Measurements from ENCODE around the gene PSMB5. TPM values are rescaled to one million over a fixed set of nuclear protein-coding genes. Genes with fewer than 3 reads are reported as not detected.

Gene PSMB5
- total and polyA plus RNA-seq, 9 of the 15 experiments (the other 6 are each of a cell fraction or from before 2014, with no cell fraction given) = 198 to 1,870 (median 269) TPM

- WGBS (ENCODE audit: insufficient coverage, low coverage, missing lambda C conversion rate) = 93% methylated on average over 20 of the region's 23 CpGs
- Histone ChIP-seq H3K9me3 (replicated peaks; ENCODE audit: control insufficient read depth, insufficient read depth, low read depth, low read length) (no peaks in the 10 kb centered on the region), H3K9me1 (ENCODE audit: control insufficient read depth, insufficient read depth, low read length) (peaks cover 5% of the 10 kb centered on the region), H4K20me1 (replicated peaks; ENCODE audit: control insufficient read depth, insufficient read depth, low read length) (peaks cover 14% of the 10 kb centered on the region; the same call in 1 of the 2 replicates), H3K4me2 (ENCODE audit: insufficient read depth, low read length) (no peak overlapping the region), H3K4me3 (no peak overlapping the region), H3K79me2 (ENCODE audit: control insufficient read depth, insufficient read depth, low read length) (peaks cover 65% of the 10 kb centered on the region), H2AFZ (ENCODE audit: low read depth, low read length) (no peak overlapping the region), H3K36me3 (ENCODE audit: control insufficient read depth, insufficient read depth, low read length) (peaks cover 83% of the 10 kb centered on the region), H3K27ac (ENCODE audit: extremely low read depth, low read depth, low read length) (no peak overlapping the region), H3K27me3 (ENCODE audit: control insufficient read depth in 2 of 2, insufficient read depth in 2 of 2, low read length in 2 of 2) (no peaks in the 10 kb centered on the region), H3K9ac (ENCODE audit: insufficient read depth in 1 of 2, low read depth in 2 of 2, low read length in 2 of 2) (no peak overlapping the region), H3K4me1 (replicated peaks in 1 of 2; ENCODE audit: control insufficient read depth in 2 of 2, insufficient read depth in 2 of 2, low read length in 2 of 2) (peaks cover 11 to 16% of the 10 kb centered on the region in 2 experiments)
- DNase-seq (ENCODE audit: extremely low read depth in 1 of 4, low spot score in 3 of 4) (no peak), FAIRE-seq (no peak), ATAC-seq (no peak)
- ChIA-PET CTCF (ENCODE audit: low intra/inter-chr PET ratio) (interaction anchor here (1.9 to 7.2 kb wide), 2 partner anchors 42 to 44 kb away, joined by 6 to 109 read pairs; no protein-coding TSS in a partner anchor), POLR2A (interaction anchor here (0.6 to 2.1 kb wide), 4 partner anchors 8 to 254 kb away, joined by 3 to 23 read pairs (median 6); partner anchors contain the start of gene CDH24)
- TF ChIP-seq JUND (IDR thresholded peaks at IDR 0.05; ENCODE audit: borderline replicate concordance, low read depth, low read length) (no peak), JUND (tag; IDR thresholded peaks at IDR 0.05; ENCODE audit: borderline replicate concordance, low read depth, low read length) (no peak), NR3C1 (CRISPR knock-in tag; IDR thresholded peaks at IDR 0.05) (no peak), ZNF23 (CRISPR knock-in tag; IDR thresholded peaks at IDR 0.05) (no peak), RHOXF2B (CRISPR knock-in tag; conservative IDR thresholded peaks at IDR 0.05) (no peak), SIN3B (IDR thresholded peaks at IDR 0.05; ENCODE audit: low read depth) (no peak), SMARCC2 (IDR thresholded peaks at IDR 0.05; ENCODE audit: low read depth) (no peak), DLX4 (CRISPR knock-in tag; IDR thresholded peaks at IDR 0.05) (no peak), GTF3C2 (IDR thresholded peaks at IDR 0.05; ENCODE audit: borderline replicate concordance, extremely low read depth, insufficient read length) (no peak), ZNF766 (CRISPR knock-in tag; conservative IDR thresholded peaks at IDR 0.05) (no peak), NCOA1 (IDR thresholded peaks at IDR 0.05; ENCODE audit: low read depth) (no peak), NUFIP1 (IDR thresholded peaks at IDR 0.05; ENCODE audit: partially characterized antibody) (no peak), FOXP1 (CRISPR knock-in tag; IDR thresholded peaks at IDR 0.05) (no peak), GABPB1 (CRISPR knock-in tag; IDR thresholded peaks at IDR 0.05) (no peak), ZFX (CRISPR knock-in tag; IDR thresholded peaks at IDR 0.05) (no peak)
- TF ChIP-seq, protein P1, sequence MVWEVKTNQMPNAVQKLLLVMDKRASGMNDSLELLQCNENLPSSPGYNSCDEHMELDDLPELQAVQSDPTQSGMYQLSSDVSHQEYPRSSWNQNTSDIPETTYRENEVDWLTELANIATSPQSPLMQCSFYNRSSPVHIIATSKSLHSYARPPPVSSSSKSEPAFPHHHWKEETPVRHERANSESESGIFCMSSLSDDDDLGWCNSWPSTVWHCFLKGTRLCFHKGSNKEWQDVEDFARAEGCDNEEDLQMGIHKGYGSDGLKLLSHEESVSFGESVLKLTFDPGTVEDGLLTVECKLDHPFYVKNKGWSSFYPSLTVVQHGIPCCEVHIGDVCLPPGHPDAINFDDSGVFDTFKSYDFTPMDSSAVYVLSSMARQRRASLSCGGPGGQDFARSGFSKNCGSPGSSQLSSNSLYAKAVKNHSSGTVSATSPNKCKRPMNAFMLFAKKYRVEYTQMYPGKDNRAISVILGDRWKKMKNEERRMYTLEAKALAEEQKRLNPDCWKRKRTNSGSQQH (CRISPR knock-in tag; IDR thresholded peaks at IDR 0.05) = no peak
- in situ Hi-C loops (cut with MboI) (loop anchor here (5.0 kb wide), 1 partner anchor 40 kb away; no protein-coding TSS in a partner anchor), intact Hi-C loops (cut with micrococcal nuclease) (no loop called here)
- no TSS peak for BruUV-seq (replicated peaks)
Observed at GRCh38 chr14:23066855-23067744, 32.4 kb upstream of the PSMB5 start.
